Measurements from ENCODE around the gene SLAMF6.
"Not testable (repeated sequence)": the region's sequence is repeated elsewhere in the genome, so short reads cannot be mapped to it uniquely, and the experiment has no call there.

The SLAMF6 gene

DNA sequence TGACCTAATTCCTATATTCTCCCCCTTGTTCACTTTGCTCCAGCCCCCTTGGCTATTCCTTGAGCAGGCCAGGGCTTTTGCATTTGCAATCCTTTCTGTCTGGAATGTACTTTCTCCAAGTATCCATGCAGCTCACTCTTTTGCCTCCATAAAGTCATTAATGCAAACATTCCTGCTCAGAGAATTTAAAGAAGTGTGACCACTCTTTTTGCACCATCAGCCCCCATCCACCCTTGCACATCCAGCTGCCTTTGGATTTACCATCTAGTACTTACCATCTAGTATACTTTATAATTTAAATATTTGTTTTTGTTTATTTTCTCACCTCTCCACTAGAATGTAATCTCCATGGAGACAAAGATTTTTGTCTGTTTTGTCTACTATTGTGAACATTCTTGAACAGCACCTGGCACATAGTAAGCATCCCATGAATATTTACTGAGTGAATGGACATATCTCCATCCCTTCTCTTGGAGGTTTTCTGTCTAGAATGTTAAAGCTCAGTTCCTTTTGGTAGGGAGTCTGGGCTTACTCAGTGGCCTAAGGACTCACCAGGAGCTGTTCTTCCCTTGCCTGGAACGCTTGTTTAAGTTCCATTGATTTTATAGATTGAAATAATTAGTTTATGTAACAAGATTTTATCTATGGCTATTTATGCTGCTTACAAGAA, 22.6 kb downstream of the SLAMF6 start:
- DNase-seq = no peak

DNA sequence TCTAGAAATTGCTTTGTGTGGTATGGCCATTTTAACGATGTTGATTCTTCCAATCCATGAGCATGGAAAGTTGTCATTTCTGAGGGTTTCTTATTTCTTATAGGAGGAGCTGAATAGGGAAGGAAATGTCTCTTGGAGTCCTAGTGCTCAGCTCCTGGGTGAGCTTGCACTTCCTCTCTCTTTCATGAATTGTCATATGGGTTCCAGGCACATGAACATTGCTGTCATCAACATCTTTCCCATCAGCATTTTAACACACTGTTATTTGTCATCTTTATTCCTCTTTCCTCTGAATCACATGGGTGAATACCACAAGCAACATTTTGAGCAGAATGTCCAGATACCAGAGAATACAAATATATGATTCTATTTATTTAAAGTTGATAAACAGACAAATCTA, 23.4 kb downstream of the SLAMF6 start:
- DNase-seq = no peak

DNA sequence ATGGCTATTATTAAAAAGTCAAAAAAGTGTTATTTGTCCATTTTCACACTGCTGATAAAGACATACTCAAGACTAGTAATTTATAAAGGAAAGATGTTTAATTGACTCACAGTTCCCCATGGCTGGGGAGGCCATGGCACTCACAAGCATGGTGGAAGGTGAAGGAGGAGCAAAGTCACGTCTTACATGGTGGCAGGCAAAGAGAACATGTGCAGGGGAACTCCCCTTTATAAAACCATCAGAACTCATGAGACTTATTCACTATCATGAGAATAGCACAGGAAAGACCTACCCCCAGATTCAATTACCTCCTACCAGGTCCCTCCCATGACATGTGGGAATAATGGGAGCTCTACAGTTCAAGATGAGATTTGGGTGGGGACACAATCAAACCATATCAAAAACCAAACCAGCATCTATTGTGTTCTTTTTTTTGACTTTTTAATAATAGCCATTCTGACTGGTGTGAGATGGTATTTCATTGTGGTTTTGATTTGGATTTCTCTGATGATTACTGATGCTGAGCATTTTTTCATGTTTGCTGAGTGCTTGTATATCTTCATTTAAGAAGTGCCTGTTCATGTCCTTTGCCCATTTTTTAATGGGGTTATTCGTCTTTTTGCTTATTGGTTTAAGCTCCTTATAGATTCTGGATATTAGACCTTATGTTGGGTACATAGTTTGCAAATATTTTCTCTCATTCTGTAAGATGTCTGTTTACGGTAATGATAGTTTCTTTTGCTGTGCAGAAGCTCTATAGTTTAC, 24.6 kb downstream of the SLAMF6 start:
- DNase-seq = not testable (repeated sequence)

DNA sequence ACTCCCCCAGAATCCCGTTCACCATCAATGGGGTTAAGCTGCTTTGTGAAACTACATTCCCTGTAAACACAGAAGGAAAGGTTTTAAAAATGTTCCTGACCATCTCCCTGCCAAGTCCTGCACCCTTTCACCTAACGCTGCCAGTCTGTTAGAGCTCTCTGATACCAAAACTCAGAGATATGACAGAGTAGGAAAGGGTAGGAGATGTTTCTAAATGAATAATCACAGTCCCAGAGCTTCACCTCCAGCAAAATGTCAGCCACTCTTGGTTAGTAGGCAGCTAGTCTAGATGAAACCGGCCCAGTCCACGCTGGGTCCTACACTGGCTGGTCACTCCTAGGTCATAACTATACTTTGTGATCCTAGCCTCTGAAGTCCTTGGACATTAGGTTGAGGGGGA, 26.7 kb downstream of the SLAMF6 start:
- DNase-seq = no peak

DNA sequence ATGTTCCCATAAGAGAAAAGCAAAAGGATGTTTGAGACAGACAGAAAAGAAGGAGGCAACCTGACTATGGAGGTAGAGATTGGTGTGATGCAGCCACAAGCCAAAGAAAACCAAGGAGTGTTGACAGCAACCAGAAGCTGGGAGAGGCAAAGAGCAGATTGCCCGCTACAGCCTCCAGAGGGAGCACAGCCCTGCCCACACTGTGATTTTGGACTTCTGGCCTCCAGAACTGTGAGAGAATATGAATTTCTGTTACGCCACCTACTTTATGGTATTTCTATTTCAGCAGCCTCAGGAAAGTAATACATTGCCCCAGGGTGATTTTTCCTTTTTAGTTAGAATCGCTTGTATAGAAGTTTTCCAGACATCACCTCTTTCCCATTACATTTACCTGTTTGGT, 28.4 kb downstream of the SLAMF6 start:
- DNase-seq = no peak

DNA sequence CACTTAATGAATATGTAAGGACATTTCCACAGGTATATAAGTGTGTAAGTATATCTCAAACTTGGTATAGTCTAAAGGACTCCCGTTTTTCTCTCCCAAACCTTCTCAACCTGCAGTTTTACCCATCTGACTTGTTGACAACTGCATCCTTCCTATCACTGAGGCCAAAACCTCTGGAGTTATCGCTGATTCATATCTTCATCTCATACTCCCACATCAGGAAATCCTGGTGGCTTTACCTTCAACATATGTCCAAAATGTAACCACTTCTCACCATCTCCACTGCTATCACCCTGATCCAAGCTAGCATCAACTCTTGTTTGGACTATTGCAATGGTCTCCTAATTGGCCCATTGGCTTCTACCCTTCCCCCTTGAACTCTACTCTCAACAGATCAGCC, 30.4 kb downstream of the SLAMF6 start:
- DNase-seq = no peak

DNA sequence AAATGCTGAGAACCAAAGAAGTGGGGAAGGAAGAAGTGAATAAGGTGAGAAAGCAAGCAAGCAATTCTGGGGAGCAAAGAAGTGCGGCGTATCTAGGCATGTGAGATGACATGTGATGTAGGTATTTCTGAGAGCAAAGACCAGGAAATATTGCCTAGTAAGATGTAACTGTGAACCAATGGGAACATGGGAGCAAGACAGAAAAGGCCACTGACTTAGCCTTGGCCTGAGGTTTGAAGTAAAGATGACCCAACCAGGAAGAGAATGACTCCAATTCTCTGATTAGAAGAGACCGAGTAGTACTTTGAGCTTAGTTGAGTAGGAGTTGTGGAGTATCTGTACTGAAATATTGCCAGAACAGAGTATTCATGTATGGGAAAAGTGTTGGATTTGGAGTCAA, 31.1 kb downstream of the SLAMF6 start:
- DNase-seq = no peak

DNA sequence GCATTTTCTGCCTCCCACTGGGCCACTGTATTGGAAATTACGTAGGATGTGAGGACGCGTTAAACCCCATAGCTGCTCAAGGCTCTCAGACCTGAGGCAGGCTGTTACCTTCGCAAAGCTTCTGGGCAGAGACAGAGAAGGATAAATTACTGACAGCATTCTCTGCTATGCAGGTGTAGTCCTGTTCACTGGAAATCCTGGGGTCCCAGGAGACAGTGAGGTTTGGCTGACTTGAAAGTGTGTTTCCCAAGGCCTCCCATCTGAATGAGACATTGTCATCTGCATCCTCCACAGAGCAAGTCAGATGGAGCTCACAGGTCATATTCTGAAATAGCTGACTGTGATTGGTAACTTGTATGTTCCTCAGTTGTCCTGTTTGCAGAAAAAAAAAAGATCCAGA, 32.0 kb downstream of the SLAMF6 start:
- no peak for DNase-seq

DNA sequence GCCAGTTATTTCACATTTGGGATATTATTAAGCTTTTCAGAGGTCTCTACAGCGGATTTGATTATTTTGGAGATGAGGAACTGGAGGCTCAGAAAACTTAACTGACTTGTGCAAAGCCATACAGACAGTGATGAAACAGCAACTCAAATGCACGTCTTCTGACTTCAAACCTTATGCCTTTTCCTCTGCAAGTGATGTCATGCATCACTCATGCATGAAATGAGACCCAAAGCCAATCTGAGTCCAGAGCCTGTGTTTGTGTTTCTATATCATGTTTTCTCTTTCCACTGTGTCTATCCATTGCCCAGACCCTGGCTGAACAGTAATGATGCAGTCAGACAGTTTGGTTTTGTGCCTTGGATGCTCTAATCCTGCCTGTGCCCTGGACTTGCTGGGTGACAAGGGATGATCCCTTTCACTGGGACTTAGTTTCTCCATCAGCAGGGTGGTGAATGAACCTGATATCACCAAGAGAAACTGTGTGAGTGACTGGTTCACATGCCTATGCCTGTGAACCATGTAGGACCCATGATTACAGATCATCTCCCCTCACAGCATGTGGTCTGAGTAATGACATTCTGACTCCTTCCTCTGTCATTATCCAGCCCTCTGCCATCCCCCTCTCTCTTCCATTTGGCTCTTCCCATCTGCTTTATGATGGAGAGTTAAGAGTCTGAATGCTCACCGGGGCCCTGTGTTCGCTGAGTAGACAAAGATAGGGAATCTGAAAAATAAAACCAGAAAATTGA, 33.4 kb downstream of the SLAMF6 start:
- DNase-seq = no peak

DNA sequence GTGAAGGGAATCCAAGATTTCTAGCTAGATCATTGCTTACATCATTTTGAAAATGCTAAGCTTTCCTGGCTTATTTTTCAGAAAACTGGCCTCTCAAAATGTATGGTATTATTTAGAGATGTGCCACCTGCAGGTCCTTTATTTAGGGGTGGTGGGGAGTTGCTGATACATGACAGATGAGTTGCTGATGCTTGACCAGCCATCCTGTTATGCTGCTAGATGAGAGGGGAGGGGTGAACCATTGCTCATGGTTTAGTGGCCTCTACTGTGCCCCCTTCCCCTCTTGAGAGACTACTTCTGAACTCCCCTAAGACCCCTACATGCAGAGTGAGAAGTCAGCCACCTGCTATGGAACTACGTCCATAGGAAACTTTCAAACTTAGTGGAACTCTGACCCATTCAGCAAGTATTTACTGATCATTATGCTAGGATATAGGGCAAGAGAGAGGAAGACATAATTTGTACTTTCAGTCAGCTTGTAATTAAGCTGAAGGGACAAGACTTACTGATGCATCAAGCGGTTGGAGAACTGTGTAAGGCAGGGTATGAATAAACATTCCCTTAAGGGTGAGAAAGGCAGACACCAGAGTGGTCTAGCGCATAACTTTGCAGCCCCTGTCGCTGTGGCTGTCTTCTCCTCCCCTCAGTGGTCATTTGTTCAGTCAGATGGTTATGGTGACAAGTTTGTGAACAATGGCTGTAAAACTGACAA, 34.6 kb downstream of the SLAMF6 start:
- DNase-seq = no peak

DNA sequence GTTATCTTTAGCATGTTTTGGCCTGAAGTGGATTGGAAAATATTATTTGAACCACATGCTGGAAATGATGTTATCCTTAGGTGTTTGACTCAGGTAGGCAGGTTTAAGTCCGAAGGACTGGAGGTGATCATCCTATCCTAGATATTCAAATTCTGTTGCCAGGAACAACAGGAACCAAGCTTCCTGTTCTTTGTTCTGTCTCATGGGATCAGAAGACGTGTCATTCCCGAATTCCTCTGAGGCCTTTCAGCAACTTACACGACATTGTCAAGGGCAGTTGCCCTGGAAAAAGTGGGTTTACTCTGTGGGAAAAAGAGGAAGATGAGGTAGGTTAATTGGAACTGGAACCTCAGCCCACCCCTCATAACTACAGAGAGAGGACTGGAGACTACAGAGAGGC, 36.6 kb downstream of the SLAMF6 start:
- DNase-seq = no peak

DNA sequence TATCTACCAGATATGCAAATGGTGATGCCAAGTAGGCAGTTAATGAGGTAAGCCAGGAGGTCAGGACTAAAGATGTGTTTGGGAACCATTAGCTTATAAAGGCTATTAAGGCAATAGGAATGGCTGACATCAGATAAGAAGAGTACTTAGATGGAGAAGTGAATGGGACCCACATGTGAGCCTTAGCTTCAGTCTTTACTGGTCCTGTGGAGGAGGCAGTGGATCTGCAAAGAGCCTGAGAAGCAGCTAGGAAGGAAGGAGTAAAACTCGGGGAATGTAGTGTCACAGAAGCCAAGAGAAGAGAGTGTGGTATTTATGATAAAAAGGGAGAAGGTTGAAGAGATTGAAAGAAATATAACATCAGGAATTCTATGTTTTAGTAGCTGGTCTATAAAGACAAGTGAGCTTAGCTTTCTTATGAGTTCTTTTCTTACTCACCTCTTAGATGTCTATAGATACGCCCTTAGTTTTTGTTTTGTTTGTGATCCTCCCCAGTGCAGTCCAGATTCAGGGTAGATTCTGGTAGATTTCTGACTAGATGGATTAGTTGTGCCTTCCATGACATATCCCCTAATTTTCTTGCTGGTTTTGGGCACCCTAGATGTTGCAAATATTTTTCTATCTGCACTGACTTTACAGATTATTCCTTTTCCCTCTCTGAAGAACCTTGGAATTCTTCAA, 39.4 kb downstream of the SLAMF6 start:
- DNase-seq = no peak

DNA sequence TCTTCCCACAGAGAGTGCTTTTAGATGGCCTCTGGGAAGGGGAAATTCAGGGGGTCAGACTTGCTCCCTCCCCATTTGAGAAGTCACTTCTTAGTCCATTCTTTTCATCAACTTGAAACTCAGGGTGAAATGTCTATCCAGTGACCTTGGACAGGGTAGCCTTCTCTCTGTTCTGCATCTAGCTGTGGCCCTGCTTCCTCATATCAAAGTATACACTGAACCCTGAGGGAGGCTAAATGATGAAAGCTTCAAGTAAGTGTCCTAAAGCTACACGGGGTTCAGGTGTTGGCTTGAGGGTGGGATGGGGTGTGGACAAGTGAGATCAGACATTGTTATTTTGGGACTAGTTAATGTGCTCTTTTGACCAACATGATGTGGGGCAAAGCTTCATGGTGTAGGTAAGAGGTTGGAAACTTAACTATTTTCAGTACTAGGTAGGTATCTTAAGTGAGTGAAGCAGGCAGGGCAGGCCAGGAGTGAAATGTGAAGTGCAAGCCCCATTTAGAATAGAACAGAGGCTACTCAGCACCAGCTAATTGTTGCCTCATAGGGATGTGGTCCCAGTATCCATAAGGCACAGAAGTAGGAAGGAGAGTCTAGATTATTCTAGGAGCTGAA, 41.0 kb downstream of the SLAMF6 start:
- no peak for DNase-seq

DNA sequence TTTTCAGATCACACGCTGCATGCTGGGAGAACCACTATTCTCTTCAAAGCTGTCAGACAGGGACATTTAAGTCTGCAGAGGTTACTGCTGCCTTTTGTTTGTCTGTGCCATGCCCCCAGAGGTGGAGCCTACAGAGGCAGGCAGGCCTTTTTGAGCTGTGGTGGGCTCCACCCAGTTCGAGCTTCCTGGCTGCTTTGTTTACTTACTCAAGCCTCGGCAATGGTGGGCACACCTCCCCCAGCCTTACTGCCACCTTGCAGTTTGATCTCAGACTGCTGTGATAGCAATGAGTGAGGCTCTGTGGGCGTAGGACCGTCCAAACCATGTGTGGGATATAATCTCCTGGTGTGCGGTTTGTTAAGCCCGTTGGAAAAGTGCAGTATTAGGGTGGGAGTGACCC, 42.3 kb downstream of the SLAMF6 start:
- DNase-seq = not testable (repeated sequence)

DNA sequence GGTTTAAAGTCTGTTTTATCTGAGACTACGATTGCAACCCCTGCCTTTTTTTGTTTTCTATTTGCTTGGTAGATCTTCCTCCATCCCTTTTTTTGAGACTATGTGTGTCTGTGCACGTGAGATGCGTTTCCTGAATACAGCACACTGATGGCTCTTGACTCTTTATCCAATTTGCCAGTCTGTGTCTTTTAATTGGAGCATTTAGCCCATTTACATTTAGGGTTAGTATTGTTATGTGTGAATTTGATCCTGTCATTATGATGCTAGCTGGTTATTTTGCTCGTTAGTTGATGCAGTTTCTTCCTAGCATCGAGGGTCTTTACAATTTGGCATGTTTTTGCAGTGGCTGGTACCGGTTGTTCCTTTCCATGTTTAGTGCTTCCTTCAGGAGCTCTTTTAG, 44.0 kb downstream of the SLAMF6 start:
- DNase-seq = not testable (repeated sequence)

DNA sequence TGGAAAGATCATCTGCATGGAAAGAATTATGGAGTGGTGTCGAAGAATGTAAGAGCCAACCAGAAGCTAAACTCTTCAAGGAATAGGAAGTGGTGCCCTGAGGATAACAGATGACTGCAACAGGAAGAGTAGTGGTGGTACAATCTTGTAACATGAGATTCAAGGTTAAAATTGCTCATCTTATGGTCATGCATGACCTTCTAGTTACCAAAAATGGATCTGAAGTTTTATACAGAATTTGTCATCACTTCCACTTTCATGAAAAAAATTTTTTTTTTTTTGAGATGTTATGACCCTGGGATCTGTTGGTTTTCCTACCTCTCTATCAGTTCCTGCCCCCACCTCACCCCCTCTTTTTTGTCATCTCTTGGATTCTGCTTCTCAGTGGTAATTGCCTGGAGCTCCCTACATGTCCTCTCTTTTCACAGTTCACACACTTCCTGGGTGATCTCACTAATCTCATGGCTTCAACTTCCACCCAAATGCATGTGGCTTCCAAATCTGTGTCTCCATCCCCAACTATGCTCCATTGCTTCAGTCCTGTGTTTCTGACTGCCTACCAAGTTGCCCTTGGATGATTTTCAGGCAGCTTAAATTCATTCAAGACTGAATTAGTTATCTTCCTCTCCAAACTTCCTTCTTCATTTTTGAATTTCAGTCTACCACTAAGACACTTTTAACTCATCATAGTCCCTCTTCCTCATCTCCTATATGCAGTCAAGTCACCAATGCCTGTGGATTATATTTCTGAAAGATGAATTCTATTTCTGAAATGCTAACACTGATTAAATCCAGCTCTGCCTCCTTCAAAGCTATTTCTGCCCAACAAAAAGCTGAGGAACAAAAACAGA, 48.4 kb downstream of the SLAMF6 start:
- DNase-seq = no peak

DNA sequence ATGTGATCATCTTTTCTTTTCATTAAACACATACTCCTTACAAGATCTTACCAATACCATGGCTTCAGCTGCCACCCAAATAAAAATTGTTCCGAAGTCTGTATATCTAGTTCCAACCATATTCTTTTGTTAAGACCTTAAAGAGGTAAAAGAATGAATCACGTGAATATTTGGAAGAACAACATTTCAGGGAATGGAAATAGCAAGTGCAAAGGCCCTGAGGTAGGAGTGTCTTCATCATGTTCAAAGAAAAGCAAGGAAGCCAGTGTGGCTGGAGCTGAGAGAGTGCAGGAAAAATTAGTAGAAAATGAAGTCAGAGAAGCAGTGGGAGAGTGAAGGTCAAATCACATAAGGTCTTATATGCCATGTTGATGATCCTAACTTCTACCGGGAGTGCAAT, 50.9 kb downstream of the SLAMF6 start:
- no peak for DNase-seq

DNA sequence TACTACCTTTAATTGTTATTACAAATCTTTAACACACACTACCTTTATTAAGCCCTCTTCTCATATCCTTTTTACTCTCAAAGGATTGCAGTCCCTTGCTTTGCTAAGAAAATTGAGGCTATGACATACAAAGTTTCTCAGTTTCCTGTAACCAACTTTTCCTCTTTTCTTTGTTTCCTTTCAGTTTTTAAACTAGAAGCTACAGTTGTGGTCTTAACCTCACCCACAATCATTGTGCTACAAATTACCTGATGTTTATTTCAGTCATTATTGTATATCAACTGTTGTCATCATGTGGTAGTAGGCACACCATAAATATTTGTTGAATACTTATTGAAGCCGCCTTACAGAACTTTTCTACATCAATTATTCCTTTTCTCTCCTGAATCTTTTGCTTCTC, 51.8 kb downstream of the SLAMF6 start:
- DNase-seq = no peak

DNA sequence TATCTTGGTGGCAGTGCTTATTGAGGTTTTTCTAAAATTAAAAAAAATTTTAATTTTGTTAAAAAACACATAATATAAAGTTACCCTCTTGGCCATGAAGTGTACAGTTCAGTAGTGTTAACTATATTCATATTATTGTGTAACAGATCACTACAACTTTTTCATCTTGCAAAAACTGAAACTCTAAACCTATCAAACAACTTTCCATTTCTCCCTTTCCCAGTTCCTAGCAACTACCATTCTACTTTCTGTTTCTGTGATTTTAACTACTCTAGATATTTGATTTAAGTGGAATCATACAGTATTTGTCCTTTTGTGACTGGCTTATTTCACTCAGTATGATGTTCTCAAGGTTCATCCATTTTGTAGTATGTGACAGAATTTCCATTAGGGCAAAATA, 55.5 kb downstream of the SLAMF6 start:
- no peak for DNase-seq

DNA sequence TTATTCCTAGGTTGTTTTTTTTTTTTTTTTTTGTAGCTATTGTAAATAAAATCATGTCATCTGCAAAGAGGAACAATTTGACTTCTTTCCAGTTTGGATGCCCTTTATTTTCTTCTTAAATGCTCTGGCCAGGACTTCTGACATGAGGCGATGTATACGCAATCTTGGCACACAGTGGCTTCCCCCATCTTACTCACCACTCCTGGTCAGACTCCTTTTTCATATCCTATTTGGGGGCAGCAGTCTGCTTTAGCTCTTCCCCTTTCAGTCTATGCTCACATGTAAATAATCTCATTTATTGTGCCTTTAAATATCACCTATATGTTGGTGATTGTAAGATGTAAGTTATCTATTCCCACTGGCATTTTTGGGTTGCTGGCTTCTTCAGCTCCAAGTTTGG, 56.1 kb downstream of the SLAMF6 start:
- DNase-seq = no peak

DNA sequence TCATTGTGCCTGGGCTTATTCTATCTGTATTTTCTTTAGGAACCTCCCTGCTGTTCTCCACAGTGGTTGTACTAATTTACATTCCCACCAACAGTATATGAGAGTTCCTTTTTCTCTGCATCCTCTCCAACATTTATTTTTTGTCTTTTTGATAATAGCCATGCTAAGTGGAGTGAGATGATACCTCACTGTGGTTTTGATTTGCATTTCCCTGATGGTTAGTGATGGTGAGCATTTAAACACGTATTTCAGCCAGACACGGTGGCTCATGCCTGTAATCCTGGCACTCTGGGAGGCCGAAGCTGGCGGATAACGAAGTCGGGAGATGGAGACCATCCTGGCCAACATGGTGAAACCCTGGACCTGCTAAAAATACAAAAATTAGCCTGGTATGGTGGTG, 57.9 kb downstream of the SLAMF6 start:
- DNase-seq = no peak

Data from fibroblast of skin of right biceps (primary cell).